ENCODE data around the gene RPS6KA5.
A peak's percentile ranks its signal among the peaks of the same experiment; 100 is the strongest.
"Not testable (repeated sequence)": the region's sequence is repeated elsewhere in the genome, so short reads cannot be mapped to it uniquely, and the experiment has no call there.

RPS6KA5 gene

DNA sequence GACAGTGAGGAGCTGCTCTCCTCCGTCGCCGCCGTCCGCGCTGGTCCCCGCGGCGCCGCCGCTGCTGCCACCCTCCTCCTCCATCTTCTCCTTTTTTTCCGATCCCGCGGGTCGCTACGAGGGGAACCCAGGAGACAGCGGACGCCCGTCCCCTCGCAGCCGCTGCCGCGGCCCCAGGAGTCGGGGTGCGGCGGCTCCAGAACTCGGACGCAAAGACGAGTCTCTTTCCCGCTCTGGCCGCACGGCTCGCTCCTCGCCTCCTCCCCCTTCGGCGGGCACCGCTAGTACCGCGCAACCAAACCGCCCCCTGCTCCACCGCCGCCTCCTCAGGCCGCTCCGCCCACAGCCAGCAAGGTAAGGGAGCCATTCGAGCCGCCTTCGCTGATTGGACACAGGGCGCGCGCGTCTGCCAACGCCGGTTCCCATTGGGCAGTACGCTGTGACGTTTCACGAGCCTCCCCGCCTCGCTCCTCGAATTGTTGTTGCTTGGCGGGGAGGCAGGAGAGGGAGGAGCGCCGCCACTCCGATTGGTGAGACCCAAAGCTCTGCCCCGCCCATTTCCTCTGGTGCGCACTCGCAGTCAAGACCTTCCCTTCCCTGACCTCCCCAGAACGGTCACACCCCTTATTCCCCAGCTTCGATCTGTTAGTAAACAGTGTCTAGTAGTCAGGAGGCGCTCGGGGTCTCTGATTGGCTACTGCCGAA is at the start of gene RPS6KA5:
Gene RPS6KA5 (minus strand): TSS at position 291 of the 705 bp plus-strand sequence. CDS start 207 bp downstream, at position 84.
- DNase-seq: peak; percentile 99

DNA sequence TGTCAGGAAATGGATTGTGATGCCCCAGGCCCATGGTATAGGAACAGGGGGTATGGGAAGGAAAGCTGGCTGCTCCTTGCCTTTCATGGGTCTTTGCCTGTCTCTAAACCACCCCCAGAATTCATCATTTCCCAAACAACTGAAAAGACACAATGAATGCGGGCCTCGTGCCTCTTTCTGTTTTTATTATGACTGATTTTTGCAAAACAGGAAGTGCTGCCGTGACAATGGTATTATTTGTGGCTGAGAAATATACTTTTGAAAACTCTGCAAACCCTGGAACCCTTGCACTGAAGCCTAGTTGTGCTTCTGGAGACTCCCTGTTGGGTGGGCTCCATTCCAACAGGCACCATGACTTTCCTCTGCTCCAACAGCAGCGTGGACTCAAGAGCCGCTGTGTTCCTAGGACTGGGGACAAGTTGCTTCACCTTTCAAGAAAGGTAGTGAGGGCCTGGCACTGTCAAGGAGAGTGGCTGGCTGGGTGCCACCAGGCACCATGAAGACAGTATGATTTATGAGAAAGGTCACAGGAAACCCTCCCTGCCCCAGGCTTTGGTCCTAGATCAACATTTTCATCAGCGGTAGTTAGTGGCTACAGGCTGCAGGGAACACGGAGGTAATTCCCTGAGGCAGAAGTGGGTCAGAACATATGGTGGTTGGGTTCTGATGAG is 48.6 kb upstream of the RPS6KA5 start:
- no peak for DNase-seq

DNA sequence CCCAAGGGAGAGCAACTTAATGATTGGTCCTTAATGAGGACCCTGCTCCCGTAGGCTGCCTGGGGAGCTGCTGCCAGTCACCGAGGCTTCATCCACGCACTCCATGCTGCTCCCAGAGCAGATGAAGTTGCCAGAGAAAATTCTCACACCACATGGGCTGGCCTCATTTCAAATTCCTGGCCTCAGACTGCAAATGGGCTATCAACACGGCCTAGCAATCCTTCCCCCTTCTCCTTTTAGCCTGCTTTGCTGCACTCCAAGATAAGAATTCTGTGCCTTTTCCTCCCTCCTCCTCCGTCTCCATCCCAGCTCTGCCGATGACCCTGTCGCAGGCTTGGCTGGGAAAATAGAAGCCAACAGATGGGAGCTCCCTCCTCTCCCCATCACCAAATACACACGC is 42.7 kb upstream of the RPS6KA5 start:
- no peak for DNase-seq

DNA sequence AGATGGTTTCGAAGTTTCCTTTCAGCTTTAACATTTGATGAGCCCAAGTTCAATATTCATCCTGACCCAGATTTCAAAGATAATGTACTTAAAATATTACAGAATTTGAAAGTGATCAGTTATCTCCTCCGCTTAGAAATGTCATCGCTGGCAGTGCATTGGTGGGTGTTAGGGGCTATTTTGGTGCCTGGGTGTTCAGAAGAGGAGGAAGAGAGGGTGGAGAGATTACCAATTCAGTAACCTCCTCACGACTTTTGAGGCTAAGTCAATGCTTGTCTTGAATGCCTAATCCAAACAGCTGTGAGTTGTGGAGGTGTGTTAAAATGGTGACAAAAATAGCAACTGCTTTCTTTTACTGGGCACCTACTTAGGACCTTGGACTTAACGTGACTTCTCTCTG is 39.7 kb upstream of the RPS6KA5 start:
- no peak for DNase-seq

DNA sequence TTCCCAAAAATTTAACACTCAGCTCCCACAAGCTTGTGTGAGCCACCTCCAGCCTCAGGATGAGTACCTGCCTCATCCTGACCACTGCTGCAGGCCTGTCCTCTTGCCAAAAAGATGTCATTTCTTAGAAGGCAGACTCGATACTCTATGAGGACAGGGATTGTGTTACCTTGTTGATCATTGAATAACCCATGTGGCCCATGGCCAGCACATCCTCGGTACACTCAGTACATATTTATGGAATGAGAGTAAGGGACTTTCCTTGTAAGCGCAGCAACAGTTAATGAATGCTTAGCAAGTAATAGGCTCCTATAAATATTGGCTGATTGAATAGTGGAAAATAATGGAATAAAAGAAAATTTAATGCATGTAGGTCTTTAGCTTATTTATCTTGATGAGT is 38.1 kb upstream of the RPS6KA5 start:
- DNase-seq: no peak

DNA sequence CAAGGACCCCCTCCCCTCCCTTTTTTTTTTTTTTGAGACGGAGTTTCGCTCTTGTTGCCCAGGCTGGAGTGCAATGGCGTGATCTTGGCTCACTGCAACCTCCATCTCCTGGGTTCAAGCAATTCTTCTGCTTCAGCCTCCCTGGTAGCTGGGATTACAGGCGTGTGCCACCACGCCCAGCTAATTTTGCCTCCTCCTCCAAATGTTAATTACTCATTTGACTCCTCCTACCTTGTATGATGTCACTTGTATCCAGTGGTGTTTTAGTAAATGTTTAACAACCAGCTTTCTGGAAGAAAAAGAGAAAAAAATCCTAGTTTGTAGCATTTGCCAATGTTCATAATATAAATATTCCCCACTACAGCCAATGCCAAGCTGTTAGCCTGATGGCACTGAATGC is 37.2 kb upstream of the RPS6KA5 start:
- not testable (repeated sequence) for DNase-seq

DNA sequence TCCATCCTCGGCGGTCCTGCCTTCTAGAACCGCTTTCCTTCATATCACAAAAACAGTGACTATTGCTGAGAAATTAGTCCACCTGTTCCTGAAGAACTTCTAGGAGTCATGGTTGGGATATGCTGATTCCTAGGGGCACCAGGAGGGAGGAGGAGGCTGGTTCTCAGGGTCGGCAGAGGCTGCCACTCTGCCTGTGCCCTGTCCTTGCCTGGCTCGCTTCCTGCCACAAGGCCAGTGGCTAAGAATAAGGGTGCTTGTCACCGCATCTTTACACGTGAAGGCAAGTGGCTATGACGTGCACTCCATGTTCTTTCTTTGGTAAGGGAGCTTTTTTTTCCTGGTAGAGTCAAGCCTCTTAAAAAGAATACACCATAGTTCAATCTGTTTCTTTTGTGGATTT is 34.7 kb upstream of the RPS6KA5 start:
- no peak for DNase-seq

DNA sequence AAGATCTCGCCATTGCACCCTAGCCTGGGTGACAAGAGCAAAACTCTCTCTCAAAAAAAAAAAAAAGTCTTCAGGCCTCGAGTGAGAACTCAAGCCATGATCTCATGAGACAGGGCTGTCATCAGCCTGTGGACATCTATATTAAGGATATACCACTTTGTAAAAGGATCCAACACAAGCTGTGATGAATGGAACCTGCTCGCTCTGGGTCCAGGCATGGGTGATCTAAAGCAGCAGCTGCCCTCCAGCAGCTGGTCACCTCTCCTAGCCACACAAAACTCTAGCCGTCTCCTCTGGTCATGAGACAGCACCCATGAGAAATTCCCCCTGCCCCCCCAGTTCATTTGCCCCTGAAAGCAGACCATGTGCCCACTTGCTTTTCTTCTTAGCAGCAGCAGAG is 34.3 kb upstream of the RPS6KA5 start:
- no peak for DNase-seq

DNA sequence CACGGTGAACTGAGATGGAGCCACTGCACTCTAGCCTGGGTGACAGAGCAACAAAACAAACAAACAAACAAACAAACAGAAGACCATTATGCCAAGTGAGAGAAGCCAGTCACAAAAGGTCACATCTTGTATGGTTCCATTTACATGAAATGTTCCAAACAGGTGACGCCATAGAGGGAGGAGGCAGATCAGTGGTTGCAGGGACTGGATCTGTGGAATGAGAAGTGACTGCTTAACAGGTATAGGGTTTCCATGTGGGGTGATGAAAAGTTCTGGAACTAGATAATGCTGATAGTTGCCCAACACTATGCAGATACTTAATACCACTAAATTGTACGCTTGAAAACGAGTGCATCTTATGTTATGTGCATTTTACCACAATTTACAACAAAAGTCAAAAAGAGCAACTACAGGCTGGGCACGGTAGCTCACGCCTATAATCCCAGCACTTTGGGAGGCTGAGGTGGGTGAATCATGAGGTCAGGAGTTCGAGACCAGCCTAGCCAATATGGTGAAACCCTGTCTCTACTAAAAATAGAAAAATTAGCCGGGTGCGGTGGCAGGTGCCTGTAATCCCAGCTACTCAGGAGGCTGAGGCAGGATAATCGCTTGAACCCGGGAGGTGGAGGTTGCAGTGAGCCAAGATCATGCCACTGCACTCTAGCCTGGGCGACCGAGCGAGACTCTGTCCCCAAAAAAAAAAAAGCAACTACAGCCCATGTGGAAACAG is 33.5 kb upstream of the RPS6KA5 start:
- DNase-seq: not testable (repeated sequence)

DNA sequence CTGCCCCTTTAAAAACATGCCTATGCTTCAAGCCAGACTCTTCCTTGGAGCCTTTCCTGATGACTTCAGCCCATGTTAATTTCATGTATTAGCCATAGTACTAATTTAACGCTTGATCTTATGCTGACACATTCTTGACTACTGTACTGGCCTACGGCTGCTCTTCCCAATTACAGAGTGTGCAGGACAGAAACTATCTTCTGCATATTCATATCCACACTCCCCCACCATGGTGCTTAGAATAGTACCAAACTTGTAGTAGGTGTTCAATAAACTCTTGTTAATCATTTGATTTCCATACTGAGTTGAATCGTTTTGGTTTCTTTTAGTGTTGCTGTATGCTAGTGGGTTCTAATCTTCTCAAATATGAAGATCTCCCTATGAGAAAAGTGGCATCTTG is 31.6 kb upstream of the RPS6KA5 start:
- DNase-seq: no peak

DNA sequence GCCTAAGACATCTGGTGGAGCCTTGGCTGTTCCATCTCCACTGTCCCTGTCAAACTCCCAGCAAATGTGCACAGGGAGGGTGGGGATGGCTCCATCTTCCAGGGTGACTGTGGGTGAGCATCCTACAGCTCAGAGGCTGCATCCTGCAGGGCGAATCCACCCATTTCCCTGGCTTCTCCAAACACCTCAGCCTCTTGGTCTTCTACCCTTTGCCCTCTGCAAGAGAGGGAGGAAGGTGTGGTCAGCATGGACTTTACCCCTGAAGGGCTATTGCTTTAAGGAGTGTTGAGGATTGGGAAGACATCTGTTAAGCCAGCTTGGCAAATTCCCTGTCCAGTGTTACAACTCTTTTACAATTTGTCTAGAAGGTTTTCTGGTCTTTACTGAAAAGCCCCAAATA is 30.3 kb upstream of the RPS6KA5 start:
- no peak for DNase-seq

DNA sequence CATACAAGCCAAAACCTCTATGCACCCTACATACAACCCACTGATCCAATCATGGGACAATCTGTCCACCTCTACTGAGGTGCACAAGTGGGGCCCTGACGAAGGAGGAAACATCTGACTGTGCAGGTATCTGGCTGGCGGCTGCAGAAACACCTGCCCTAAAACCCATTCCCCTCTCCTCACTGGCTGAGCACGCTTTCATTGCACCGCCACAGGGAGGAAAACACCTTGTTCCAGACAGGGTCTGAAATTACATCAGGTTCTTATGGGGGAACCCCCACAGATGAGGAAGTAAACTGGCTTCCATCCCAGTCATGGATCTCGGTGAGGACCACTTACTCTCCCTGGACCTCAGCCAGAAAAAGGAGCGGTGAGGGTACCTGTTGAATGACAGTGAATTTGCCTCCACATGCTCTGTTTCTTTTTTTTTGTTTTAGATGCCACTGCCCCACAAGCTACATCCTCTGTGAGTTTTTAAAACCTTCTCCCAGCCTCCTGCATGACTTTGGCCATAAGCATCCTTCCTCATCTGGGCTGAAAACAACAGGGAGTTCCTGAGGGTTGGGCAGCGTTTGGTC is 29.6 kb upstream of the RPS6KA5 start:
- DNase-seq: no peak

DNA sequence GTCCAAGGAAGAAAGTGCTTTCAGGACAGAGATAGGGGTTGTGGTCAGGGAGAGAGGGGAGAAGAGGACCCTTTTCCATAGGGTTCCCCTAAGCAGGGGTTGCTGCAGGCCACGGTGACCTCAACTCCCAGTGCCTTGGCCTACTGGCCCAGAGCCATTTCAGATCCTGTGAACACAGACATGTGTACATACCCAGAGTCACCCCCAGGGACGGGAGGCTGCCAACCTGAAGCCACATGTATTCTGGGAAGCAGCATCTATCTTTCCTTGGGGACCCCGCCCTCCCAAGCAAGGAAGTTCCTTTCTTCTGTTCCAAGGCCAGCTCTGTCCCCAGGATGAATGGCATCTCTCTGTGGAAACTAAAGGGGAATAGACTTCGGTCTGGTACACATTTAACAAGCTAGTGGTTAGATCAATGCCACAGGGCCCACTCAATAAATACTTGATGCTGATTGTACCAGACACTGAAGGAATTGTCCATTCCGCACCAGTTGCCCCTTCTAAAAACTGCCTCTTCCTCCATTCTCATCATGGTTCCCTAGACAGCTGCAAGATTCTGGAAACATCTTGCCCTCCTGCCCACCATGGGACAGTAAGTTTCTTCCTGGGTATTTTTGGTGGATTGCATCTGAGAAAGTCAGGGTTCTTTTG is 28.3 kb upstream of the RPS6KA5 start:
- peak; percentile 84 for DNase-seq

DNA sequence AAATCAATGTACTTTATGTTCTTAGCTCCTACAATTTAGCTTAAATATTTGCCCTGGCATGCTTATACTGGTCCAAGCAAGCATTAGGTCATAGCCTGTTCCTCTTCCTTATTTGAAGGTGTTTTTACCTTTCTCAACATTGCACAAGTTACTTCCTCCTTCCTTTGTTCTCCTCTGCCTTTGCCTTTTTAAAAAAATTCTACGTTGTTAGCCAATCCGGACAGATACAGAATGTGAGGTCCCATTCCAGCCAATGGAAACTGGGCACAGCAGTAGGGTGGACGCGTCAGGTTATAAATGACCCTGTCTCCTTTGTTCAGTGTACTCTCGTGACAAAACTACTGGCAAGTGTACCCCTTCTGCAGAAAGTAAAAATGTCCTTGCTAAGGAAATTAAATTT is 27.0 kb upstream of the RPS6KA5 start:
- not testable (repeated sequence) for DNase-seq

DNA sequence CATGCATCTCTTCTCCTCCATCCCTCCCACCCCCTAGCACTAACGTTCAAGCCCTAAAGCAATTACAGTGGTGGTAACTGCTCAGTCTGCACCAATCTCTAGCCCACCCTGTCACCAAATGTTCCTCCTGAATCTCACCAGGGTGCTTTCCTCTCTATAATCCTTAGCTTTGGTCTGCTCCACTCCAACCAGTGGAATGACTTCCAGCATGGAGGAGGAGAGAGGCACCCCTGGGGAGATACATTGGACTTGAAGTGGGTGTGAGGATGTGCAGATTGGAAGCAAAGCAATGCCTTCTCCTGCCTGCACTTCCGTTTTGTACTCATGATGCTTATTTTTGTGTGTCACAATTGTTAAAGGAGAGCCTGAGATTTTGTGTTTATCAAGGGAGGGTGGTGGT is 24.1 kb upstream of the RPS6KA5 start:
- DNase-seq: no peak

DNA sequence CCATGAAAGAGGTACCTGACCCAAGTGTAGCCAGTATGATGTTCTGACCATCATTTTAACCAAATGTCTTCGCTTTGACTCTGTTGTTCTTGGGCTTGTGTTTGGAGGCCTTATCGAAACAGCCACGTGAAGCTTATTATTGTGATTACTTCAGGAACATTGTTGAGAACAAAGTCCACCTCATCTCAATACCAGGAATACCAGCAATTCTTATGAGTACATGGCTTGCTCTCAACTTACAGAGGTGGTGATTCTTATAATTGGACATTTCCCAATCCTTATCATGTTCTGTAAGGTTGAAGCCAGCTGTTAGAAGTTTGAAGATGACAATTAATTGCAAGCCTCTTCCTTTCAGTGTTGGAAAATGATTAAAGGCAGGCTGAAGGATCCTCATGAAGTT is 21.8 kb upstream of the RPS6KA5 start:
- no peak for DNase-seq

DNA sequence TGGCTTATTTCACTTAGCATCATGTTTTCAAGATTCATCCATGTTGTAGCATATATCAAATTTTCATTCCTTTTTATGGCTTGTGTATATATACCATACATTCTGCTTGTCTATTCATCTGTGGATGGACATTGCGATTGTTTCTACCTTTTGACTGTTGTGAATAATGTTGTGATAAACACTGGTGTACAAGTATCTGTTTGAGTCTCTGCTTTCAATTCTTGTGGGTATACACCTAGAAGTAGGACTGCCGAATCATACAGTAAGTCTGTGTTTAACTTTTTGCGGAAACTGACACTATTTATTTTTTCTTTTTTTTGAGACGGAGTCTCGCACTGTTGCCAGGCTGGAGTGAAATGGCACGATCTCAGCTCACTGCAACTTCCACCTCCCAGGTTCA is 19.6 kb upstream of the RPS6KA5 start:
- no peak for DNase-seq

DNA sequence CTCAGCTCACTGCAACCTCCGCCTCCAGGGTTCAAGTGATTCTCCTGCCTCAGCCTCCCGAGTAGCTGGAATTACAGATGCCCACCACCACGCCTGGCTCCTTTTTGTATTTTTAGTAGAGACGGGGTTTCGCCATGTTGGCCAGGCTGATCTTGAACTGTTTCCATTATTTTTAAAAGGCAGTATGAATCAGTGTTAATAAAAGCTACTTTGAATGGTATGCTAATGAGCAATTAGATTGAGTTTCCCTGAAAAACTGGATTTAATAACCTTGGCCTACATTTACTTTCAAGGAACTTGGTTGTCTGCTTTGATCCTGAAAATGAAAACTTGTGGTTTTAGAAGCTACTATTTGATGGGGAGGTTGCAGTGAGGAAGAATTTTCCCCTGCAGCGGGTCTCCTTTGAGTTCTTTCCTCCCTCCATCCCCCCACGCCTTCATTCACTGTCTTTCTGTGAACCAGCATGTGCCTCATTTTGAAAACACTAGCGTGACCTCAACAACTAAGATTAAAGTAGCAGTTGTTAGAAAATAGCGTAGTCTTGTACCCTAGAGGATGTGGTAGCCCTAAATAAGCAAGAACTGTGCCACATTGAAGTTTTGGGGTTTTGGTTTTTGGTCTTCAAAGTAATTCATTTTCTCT is 17.8 kb upstream of the RPS6KA5 start:
- DNase-seq: no peak

DNA sequence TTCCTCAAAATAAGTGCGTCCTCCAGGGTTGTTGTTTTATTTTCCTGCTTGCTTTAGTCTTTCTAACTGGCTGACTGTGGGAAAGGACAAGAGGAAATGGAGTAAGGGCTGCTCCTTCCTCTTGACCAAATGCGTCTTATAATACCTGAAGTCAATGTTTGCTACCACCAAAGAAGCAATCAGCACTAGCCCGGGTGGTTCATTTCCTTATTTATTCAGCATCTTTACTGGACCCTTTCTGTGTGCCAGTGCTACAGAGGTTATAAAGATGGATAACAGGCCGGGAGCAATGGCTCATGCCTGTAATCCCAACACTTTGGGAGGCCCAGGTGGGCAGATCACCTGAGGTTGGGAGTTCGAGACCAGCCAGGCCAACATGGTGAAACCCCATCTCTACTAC is 15.1 kb upstream of the RPS6KA5 start:
- DNase-seq: no peak

DNA sequence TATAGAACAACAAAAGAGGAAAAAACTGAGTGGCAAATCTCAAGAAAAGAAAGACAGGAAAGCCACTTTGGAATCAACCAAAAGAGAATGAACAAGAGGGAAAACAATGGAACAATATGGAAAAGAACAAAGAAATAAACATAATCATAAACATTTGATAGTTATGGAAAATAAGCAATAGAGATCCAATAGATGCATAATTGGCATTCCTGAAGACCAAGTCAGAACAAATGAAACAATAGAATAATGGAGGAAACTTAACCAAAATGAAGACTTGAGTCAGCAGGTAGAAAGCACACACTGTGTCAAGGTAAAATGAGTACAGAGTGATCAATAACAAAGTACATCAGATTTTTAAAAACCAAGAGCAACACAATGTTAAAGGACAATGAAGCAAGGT is 10.1 kb upstream of the RPS6KA5 start:
- DNase-seq: no peak

DNA sequence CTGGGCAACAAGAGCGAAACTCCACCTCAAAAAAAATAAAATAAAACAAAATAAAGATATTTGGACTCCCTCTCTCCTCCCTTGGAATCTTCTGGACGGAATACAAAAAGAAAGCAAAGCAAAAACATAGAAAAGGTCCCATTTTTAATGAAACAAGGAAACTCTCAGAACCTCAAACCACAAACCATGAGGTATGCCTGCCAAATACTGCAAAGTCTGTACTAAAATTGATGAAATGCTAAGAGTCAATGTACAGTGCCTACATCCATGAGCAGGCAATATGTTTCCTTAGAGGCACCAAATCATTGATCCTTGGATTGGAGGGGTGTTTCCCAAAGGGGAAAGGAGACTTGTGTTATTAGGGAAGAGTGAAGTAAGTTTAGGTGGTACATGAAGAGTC is 8.2 kb upstream of the RPS6KA5 start:
- no peak for DNase-seq

DNA sequence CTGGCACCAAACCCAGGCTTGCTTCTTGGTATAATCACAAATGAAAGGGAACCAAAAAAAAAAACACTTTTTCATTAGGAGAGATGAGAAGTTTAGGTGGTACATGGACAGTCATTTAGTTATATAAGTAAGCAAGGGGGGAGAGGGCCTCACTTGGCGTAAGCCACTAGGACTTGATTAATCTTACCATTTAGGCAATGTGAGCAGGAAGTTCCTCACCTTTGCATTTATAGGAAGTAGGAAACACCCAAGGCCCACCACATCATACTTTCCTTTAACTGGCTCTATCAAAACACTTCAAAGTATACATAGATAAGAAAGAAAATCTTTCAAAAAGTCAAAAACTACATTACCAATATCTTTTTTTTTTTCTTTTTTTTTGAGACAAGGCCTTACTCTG is 6.7 kb upstream of the RPS6KA5 start:
- DNase-seq: no peak

DNA sequence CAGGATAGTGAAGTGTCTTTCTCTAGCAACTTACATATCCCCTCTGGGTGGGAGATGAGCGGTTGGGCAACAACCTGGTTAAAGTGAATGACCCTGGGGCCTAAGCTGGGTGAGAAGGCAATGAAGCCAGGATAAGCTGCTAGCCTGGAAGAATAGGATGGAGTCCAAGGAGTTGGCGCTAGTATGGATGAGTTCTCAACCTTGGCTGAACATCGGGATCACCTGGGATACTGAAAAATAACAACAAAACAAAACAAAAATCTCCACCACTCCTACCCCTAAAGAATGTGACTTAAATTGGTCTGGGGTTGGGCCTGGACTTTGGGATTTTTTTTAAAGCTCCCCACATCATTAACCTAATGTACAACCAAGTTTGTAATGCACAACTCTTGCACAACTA is 4.8 kb upstream of the RPS6KA5 start:
- DNase-seq: no peak
